ENCODE results near the gene CCDC9B.
A peak's percentile ranks its signal among the peaks of the same experiment; 100 is the strongest.

CCDC9B gene

GRCh38 chr15:40347559-40348473 is 7.1 kb upstream of the CCDC9B start:
- no peak for TF ChIP-seq CTCF (IDR thresholded peaks at IDR 0.05; ENCODE audit: insufficient read depth, missing control alignments)
- no peak for DNase-seq (ENCODE audit: insufficient read length, low spot score)
- FAIRE-seq, result no peak

DNA sequence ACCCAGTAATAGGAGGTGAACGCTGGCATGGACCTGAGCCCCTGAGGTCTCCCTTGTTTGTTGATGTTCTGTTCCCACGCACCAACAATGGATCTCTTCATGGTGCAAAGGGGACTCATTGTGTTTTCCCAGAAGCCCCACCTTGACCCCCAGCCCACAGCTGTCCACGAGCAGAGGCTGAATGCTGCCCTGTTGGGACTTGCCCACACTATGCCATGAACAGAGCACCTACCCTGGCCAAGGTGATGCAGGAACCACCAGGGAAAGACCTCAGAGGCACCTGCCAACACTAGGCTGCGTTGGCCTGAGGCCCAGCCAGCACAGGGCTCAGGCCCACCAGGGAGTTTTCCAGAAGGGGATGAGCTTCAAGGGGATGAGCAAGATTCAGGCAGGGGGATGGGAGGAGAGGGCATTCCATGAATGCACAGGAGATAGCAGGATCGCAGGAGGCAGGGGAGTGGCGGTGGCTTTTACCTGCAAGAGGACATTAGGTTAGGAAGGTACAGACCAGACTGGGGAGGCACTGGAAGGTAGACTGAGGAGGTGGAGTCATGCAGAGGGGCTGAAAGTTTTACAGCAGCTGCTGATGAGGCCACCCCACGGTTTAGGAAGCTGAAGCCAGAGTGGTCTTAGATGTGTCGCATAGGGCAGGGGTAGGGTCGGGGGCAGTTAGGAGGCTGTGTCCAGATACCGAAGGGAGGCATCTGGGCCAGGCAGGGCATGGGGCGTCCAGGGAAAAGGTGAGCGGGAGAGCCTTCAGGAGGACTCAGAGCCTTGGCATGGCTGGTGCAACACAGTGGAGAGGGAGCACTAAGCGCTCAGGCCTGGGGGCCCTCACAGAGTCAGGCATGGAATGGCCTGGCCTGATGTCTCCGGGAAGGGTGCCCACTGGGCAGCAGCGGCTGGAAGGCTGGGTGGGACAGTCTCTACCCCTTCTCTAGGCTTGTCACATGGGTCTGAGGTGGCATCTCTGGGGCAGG is 6.1 kb upstream of the CCDC9B start:
- DNase-seq (ENCODE audit: insufficient read length, low spot score), result no peak
- FAIRE-seq, result no peak
- no peak for TF ChIP-seq CTCF (IDR thresholded peaks at IDR 0.05; ENCODE audit: insufficient read depth, missing control alignments)

DNA sequence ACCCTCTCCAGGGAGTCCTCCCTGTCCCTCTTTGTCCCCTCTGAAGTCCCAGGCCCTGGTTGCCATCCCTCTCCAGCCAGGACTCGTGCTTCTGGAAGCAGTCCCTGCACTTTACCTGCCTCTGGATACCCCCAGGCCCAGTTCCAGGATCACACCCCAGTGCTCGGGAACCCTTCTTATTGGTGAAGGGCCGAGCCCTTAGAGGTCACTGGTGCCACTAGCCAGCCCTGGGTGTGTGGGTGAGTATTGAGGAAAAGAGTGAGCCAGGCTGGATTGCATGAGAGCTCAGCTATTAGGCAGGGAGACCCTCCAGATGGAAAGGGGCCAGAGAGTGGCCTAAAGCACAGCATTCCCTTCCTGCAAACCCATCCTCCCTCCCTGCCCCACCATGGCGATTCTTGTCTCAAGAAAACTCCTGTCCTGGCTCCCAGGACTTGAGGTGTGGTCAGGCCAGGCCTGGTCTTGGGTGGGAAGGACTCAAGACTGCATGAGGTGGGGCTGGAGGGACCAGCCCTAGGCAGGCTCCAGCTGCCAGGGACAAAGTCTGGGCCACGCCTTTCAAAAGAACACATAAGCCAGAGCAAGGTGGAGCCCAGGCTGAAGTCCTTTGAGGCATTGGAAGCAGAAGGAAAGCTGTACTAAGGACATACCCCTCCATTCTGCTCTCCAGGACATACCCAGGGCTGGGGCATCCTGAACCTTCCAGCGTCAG is 5.3 kb upstream of the CCDC9B start:
- DNase-seq (ENCODE audit: insufficient read length, low spot score) (no peak), FAIRE-seq (no peak)
- no peak for TF ChIP-seq CTCF (IDR thresholded peaks at IDR 0.05; ENCODE audit: insufficient read depth, missing control alignments)

DNA sequence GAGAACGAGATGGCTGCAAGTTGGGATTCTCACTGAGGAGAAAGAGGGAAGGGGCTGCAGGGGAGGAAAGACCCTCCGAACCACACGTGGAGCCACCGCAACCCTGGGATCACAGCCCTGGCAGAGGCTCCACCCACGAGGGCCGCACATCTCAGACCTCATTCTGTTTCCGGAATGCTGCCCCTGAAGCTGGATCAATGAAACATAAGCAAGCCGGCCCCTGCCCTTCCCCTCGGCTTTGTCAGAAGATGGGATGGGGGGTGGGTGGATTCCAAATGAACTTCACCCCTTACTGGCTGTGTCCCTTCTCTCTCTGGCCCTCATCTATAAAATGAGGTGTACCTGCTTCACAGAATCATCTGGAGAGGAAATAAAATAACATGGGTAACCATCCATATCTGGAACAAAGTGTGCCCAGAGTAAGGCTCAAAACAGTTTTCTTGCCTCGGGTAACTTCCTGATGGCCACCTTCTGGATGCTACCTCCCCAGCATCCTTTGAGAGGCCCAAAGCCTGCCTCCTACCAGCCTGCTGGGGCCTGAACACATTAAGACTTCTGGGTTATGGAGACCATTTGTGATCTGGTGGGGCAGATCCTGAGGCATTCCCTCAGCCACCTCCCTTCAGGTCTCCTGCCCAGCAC is 4.6 kb upstream of the CCDC9B start:
- TF ChIP-seq CTCF (IDR thresholded peaks at IDR 0.05; ENCODE audit: insufficient read depth, missing control alignments), result no peak
- DNase-seq (ENCODE audit: insufficient read length, low spot score), result no peak
- FAIRE-seq, result no peak

- DNase-seq (ENCODE audit: insufficient read length, low spot score), result peak; percentile 65
- TF ChIP-seq CTCF (IDR thresholded peaks at IDR 0.05; ENCODE audit: insufficient read depth, missing control alignments), result peak; percentile 65
- no peak for FAIRE-seq
Observed at GRCh38 chr15:40344631-40345120, 3.9 kb upstream of the CCDC9B start.

DNA sequence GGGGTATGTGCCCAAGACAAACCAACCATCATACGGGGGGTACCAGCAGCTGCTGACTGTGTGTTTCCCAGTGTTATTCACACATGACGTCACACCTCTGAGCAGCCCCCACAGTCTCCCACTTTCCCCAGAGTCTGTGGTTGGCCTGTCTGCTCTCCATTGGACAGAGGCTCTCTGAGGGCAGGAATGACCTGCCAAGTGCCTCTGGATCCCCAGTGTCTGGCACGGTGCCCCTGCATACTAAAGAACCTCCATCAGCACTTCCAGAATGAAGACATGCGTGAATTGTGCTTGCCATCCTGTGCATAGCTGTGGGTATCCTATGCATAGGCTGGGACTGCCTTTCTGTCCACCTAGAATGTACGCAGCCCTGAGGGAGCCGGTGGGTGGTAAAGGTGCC is 3.5 kb upstream of the CCDC9B start:
- DNase-seq (ENCODE audit: insufficient read length, low spot score) (no peak), FAIRE-seq (no peak)
- TF ChIP-seq CTCF (IDR thresholded peaks at IDR 0.05; ENCODE audit: insufficient read depth, missing control alignments), result no peak

Measured in D721Med (cell line).